ENCODE measurements around the gene ZBTB46. TPM values are rescaled to one million over a fixed set of nuclear protein-coding genes. Genes with fewer than 3 reads are reported as not detected.

Gene ZBTB46
- total and polyA plus RNA-seq, 4 donors: 0.79 to 12.1 (median 4.7) TPM

DNA sequence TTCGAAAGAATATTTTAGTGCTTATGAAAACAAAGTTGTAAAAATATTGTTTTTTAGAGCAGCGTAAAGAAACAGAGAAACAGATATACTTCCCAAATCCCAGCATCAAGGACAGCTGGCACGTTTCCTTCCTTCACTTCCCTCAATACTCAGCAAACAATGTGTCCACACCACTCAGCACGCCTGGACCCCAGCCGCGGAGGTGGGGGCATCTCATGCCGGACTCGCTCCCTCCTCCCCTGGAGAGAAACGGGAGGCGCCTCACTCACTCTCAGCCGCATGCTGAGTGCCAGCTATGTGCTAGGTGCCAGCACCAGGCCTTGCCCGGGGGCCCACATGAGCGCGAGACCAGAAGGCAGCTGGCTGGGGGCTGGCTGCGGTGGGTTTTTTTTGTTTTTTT, 56.8 kb downstream of the ZBTB46 start:
- TF ChIP-seq JUND (IDR thresholded peaks at IDR 0.05): no peak
- TF ChIP-seq TAF1 (conservative IDR thresholded peaks at IDR 0.05): no peak
- no peak for TF ChIP-seq CTCF (IDR thresholded peaks at IDR 0.05; ENCODE audit: low read depth, low read length, missing input control)
- TF ChIP-seq FOXA2 (IDR thresholded peaks at IDR 0.05): no peak
- TF ChIP-seq FOXA1 (IDR thresholded peaks at IDR 0.05): no peak
- no peak for TF ChIP-seq GABPA (IDR thresholded peaks at IDR 0.05 in 1 of 2, conservative IDR thresholded peaks at IDR 0.05 in 1 of 2)
- no peak for TF ChIP-seq RAD21 (IDR thresholded peaks at IDR 0.05)
- TF ChIP-seq MAX (IDR thresholded peaks at IDR 0.05): no peak
- TF ChIP-seq, protein P1, sequence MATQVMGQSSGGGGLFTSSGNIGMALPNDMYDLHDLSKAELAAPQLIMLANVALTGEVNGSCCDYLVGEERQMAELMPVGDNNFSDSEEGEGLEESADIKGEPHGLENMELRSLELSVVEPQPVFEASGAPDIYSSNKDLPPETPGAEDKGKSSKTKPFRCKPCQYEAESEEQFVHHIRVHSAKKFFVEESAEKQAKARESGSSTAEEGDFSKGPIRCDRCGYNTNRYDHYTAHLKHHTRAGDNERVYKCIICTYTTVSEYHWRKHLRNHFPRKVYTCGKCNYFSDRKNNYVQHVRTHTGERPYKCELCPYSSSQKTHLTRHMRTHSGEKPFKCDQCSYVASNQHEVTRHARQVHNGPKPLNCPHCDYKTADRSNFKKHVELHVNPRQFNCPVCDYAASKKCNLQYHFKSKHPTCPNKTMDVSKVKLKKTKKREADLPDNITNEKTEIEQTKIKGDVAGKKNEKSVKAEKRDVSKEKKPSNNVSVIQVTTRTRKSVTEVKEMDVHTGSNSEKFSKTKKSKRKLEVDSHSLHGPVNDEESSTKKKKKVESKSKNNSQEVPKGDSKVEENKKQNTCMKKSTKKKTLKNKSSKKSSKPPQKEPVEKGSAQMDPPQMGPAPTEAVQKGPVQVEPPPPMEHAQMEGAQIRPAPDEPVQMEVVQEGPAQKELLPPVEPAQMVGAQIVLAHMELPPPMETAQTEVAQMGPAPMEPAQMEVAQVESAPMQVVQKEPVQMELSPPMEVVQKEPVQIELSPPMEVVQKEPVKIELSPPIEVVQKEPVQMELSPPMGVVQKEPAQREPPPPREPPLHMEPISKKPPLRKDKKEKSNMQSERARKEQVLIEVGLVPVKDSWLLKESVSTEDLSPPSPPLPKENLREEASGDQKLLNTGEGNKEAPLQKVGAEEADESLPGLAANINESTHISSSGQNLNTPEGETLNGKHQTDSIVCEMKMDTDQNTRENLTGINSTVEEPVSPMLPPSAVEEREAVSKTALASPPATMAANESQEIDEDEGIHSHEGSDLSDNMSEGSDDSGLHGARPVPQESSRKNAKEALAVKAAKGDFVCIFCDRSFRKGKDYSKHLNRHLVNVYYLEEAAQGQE (IDR thresholded peaks at IDR 0.05): no peak
- TF ChIP-seq HNF4A (conservative IDR thresholded peaks at IDR 0.05): no peak
- TF ChIP-seq, protein P2, sequence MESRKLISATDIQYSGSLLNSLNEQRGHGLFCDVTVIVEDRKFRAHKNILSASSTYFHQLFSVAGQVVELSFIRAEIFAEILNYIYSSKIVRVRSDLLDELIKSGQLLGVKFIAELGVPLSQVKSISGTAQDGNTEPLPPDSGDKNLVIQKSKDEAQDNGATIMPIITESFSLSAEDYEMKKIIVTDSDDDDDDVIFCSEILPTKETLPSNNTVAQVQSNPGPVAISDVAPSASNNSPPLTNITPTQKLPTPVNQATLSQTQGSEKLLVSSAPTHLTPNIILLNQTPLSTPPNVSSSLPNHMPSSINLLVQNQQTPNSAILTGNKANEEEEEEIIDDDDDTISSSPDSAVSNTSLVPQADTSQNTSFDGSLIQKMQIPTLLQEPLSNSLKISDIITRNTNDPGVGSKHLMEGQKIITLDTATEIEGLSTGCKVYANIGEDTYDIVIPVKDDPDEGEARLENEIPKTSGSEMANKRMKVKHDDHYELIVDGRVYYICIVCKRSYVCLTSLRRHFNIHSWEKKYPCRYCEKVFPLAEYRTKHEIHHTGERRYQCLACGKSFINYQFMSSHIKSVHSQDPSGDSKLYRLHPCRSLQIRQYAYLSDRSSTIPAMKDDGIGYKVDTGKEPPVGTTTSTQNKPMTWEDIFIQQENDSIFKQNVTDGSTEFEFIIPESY (IDR thresholded peaks at IDR 0.05): no peak
- no peak for TF ChIP-seq RXRA (IDR thresholded peaks at IDR 0.05)
- TF ChIP-seq HNF4G (IDR thresholded peaks at IDR 0.05): no peak
- TF ChIP-seq SP1 (IDR thresholded peaks at IDR 0.05): no peak
- TF ChIP-seq NR2F2 (IDR thresholded peaks at IDR 0.05): no peak
- TF ChIP-seq YY1 (IDR thresholded peaks at IDR 0.05): no peak
- H3K4me3 ChIP-seq (ENCODE audit: low read depth in 1 of 3, low read length in 3 of 3): no peak overlapping the region
- DNase-seq (ENCODE audit: low spot score): no peak
- H3K27me3 ChIP-seq (ENCODE audit: control insufficient read depth in 4 of 4, insufficient read depth in 4 of 4, low read length in 3 of 4): no peaks in the 10 kb centered on the region
- H3K27ac ChIP-seq (ENCODE audit: low read depth in 1 of 2, low read length in 2 of 2): no peak overlapping the region
- no peak overlapping the region for H3K9ac ChIP-seq (ENCODE audit: low read depth in 1 of 2, low read length in 2 of 2)
- H3K9me3 ChIP-seq (ENCODE audit: control insufficient read depth in 4 of 4, low read length in 3 of 4): no peaks in the 10 kb centered on the region
- no peaks in the 10 kb centered on the region for H3K36me3 ChIP-seq (ENCODE audit: control insufficient read depth in 4 of 4, insufficient read depth in 3 of 4, low read depth in 1 of 4, low read length in 3 of 4)
- 80% methylated on average over 15 of the region's 15 CpGs for WGBS
- peaks cover 0 to 2% (median 1%) of the 10 kb centered on the region in 4 donors for H3K4me1 ChIP-seq (ENCODE audit: control insufficient read depth in 4 of 4, insufficient read depth in 4 of 4, low read length in 3 of 4)

GRCh38 chr20:63773571-63774241, 57.4 kb downstream of the ZBTB46 start:
- H3K4me1 ChIP-seq (ENCODE audit: control insufficient read depth in 4 of 4, insufficient read depth in 4 of 4, low read length in 3 of 4): peaks cover 0 to 2% (median 1%) of the 10 kb centered on the region in 4 donors
- no peaks in the 10 kb centered on the region for H3K27me3 ChIP-seq (ENCODE audit: control insufficient read depth in 4 of 4, insufficient read depth in 4 of 4, low read length in 3 of 4)
- no peaks in the 10 kb centered on the region for H3K36me3 ChIP-seq (ENCODE audit: control insufficient read depth in 4 of 4, insufficient read depth in 3 of 4, low read depth in 1 of 4, low read length in 3 of 4)
- DNase-seq (ENCODE audit: low spot score): no peak
- WGBS: 87% methylated on average over 33 of the region's 33 CpGs
- no peaks in the 10 kb centered on the region for H3K9me3 ChIP-seq (ENCODE audit: control insufficient read depth in 4 of 4, low read length in 3 of 4)
- no peak overlapping the region for H3K9ac ChIP-seq (ENCODE audit: low read depth in 1 of 2, low read length in 2 of 2)
- no peak overlapping the region for H3K4me3 ChIP-seq (ENCODE audit: low read depth in 1 of 3, low read length in 3 of 3)
- H3K27ac ChIP-seq (ENCODE audit: low read depth in 1 of 2, low read length in 2 of 2): no peak overlapping the region
- TF ChIP-seq RXRA (IDR thresholded peaks at IDR 0.05): no peak
- TF ChIP-seq SP1 (IDR thresholded peaks at IDR 0.05): no peak
- no peak for TF ChIP-seq RAD21 (IDR thresholded peaks at IDR 0.05)
- TF ChIP-seq MAX (IDR thresholded peaks at IDR 0.05): no peak
- TF ChIP-seq CTCF (IDR thresholded peaks at IDR 0.05; ENCODE audit: low read depth, low read length, missing input control): no peak
- TF ChIP-seq EGR1 (IDR thresholded peaks at IDR 0.05; ENCODE audit: low read depth in 2 of 2): no peak
- no peak for TF ChIP-seq TAF1 (conservative IDR thresholded peaks at IDR 0.05)
- TF ChIP-seq, protein P1 (IDR thresholded peaks at IDR 0.05): no peak
- no peak for TF ChIP-seq GABPA (IDR thresholded peaks at IDR 0.05 in 1 of 2, conservative IDR thresholded peaks at IDR 0.05 in 1 of 2)
- no peak for TF ChIP-seq JUND (IDR thresholded peaks at IDR 0.05)
